Pancreas (tissue), 10 donors: Measurements from ENCODE around the gene REC8. TPM values are rescaled to one million over a fixed set of nuclear protein-coding genes. Genes with fewer than 3 reads are reported as not detected.

Experiments
- ATAC-seq, 4 donors: fragments of 200-7000 bp; cut with Tn5 transposase; one replicate each; pipeline versions ENCODE4 v1.8.0 to v1.9.1; 2020; ENCODE audit warnings: mild to moderate bottlenecking in 4 of 4, moderate library complexity in 4 of 4
- DNase-seq, 6 donors: peaks; one replicate each; pipeline ENCODE4 v3.0.0-alpha.2; 2020
- FAIRE-seq: peaks from 2 replicates; lab custom pipeline; 2012; peaks lifted over from hg19 to GRCh38; lab: Jason Lieb, UNC
- H3K27ac ChIP-seq, 4 donors: fragments of 200-600 bp; sonication (generic); 1 replicate in 3 of 4; 2 replicates in 1 of 4; pipeline versions ENCODE4 v1.5.0 to v1.8.0; 2020
- H3K27me3 ChIP-seq, 4 donors: fragments of 200-600 bp; one replicate each; pipeline ENCODE4 v1.8.0; 2021
- H3K36me3 ChIP-seq, 3 donors: fragments of 200-600 bp; sonication (generic) in 1 of 3; one replicate each; pipeline versions ENCODE4 v1.5.0 to v1.8.0; 2020 to 2021
- H3K4me1 ChIP-seq, 3 donors: fragments of 200-600 bp; one replicate each; pipeline ENCODE4 v1.8.0; 2021
- H3K4me3 ChIP-seq, 4 donors: fragments of 200-600 bp; sonication (generic) in 2 of 4; one replicate each; pipeline versions ENCODE4 v1.5.0 to v1.8.0; 2020 to 2021
- H3K9me3 ChIP-seq, 4 donors: fragments of 200-600 bp; one replicate each; pipeline ENCODE4 v1.8.0; 2021
- CTCF ChIP-seq, 4 donors: fragments of 200-600 bp; sonication (generic) in 3 of 4; IDR thresholded peaks; one replicate each; pipeline versions ENCODE4 v1.5.0 to v1.8.0; 2021; ENCODE audit warnings: antibody characterized with exemption in 4 of 4
- WGBS, 2 donors: extraction: QIAGEN DNeasy Blood & Tissue Kit; methylation state at CpG; one replicate each; pipeline ENCODE4 v1.1.7; 2013; 5-methylcytosine and 5-hydroxymethylcytosine counted together
- intact Hi-C, 3 donors: fragments of 100-400 bp; cut with DNase I; formaldehyde crosslinking; loops; one replicate each; pipeline versions ENCODE4 v1.11.1 to v1.14.2; 2022
- polyA plus RNA-seq, 2 donors: library from polyadenylated mRNA; stranded (reverse); fragments of 200-250 nt; gene quantifications; one replicate each; pipeline ENCODE4 v1.2.3, GENCODE V29; 2013
- total RNA-seq, 6 donors: library from RNA; stranded (reverse); fragmentation: NEBNext Ultra II Directional in 4 of 6; extraction: Animal tissue kit (Norgen Biotek cat#: 25700) in 4 of 6; gene quantifications; one replicate each; pipeline versions ENCODE4 v1.2.1 to v1.2.4, GENCODE V29; 2021 to 2023
- donor health status: healthy with polysubstance abuse.
- donor health status: DM: no; HTN: no; CAD: no; lungs with moderate emphysema.
- donor health status: DM: no; HTN: no; CAD: no.
- donor health status: control.
- donor health status: control.
- donor health status: Bipolar disorder and iron deficiency.
- donor health status: DM: yes; HTN: yes; CAD: no.
- donor health status: DM: no; HTN: no; CAD: no.
- donor health status: DM: no; HTN: no; CAD: no.
- donor health status: DM: yes; HTN: yes; CAD: no.

The REC8 gene
- total RNA-seq, result 1 to 10 TPM; 3.5 to 9.9 (median 4.5) TPM
- polyA plus RNA-seq, result 10 to 100 TPM; 22.8 to 41.1 TPM

GRCh38 chr14:24171422-24172260 lies at the start of gene REC8:
TSS of gene REC8 (plus strand) at chr14:24172080. CDS start at chr14:24172553, 473 bp downstream.
- Histone ChIP-seq H3K36me3 (peaks cover 0 to 12% (median 8%) of the 10 kb centered on the region in 3 donors), H3K27me3 (no peaks in the 10 kb centered on the region), H3K4me3 (peak within 1 kb of the TSS in 1 of 4 donors; percentile 20), H3K4me1 (no peaks in the 10 kb centered on the region), H3K9me3 (no peaks in the 10 kb centered on the region), H3K27ac (no peak within 1 kb of the TSS)
- peak in 3 of 6 donors; percentile 43 to 82 (median 45) for DNase-seq
- peak; percentile 28 to 87 (median 80) for ATAC-seq
- FAIRE-seq, result no peak
- 62 to 67% methylated on average over 63 of the region's 63 CpGs for WGBS, 2 donors
- intact Hi-C loops, result no loop called here
- no peak for TF ChIP-seq CTCF (IDR thresholded peaks at IDR 0.05)

- Histone ChIP-seq H3K4me1 (no peaks in the 10 kb centered on the region), H3K9me3 (no peaks in the 10 kb centered on the region), H3K36me3 (peaks cover 4 to 57% (median 55%) of the 10 kb centered on the region in 3 donors), H3K4me3 (no peak overlapping the region), H3K27me3 (no peaks in the 10 kb centered on the region), H3K27ac (no peak overlapping the region)
- intact Hi-C loops, result no loop called here
- FAIRE-seq (no peak), DNase-seq (no peak), ATAC-seq (no peak)
- no peak for TF ChIP-seq CTCF (IDR thresholded peaks at IDR 0.05)
- 95 to 97% methylated on average over 4 of the region's 4 CpGs for WGBS, 2 donors
Observed at GRCh38 chr14:24122416-24122815, 49.5 kb upstream of the REC8 start.

- WGBS, 2 donors, result 93 to 97% methylated on average over 8 of the region's 8 CpGs
- DNase-seq (no peak), FAIRE-seq (no peak), ATAC-seq (no peak)
- intact Hi-C loops, result no loop called here
- Histone ChIP-seq H3K27ac (no peak overlapping the region), H3K4me1 (no peaks in the 10 kb centered on the region), H3K36me3 (peaks cover 4 to 53% (median 50%) of the 10 kb centered on the region in 3 donors), H3K27me3 (no peaks in the 10 kb centered on the region), H3K9me3 (no peaks in the 10 kb centered on the region), H3K4me3 (no peak overlapping the region)
- TF ChIP-seq CTCF (IDR thresholded peaks at IDR 0.05), result no peak
Observed at GRCh38 chr14:24122898-24123297, 49.0 kb upstream of the REC8 start.

- TF ChIP-seq CTCF (IDR thresholded peaks at IDR 0.05), result no peak
- intact Hi-C loops, result no loop called here
- DNase-seq (no peak), ATAC-seq (no peak), FAIRE-seq (no peak)
- H3K27me3 ChIP-seq, result no peaks in the 10 kb centered on the region
- no peaks in the 10 kb centered on the region for H3K4me1 ChIP-seq
- H3K27ac ChIP-seq, result no peak overlapping the region
- H3K9me3 ChIP-seq, result no peaks in the 10 kb centered on the region
- H3K36me3 ChIP-seq, result peaks cover 0 to 45% (median 42%) of the 10 kb centered on the region in 3 donors
- 86 to 89% methylated on average over 9 of the region's 9 CpGs for WGBS, 2 donors
- no peak overlapping the region for H3K4me3 ChIP-seq
Observed at GRCh38 chr14:24123424-24124417, 48.2 kb upstream of the REC8 start.
